Spleen (tissue), 11 donors: ENCODE data around the gene PLEKHM2. TPM values are rescaled to one million over a fixed set of nuclear protein-coding genes. Genes with fewer than 3 reads are reported as not detected.

Experiments
- DNase-seq: peaks from one replicate; pipeline ENCODE4 v3.0.0-alpha.2; 2020
- H3K27ac ChIP-seq, 8 donors: fragments of 200-600 bp; sonication (generic) in 7 of 8; 1 replicate in 4 of 8; 2 replicates in 4 of 8; pipeline versions ENCODE4 v1.5.0 to v1.8.0; 2016 to 2021; ENCODE audit warnings: inconsistent platforms in 4 of 8, mild to moderate bottlenecking in 4 of 8, moderate library complexity in 1 of 8
- H3K27me3 ChIP-seq, 7 donors: fragments of 200-600 bp; sonication (generic) in 6 of 7; replicated peaks in 1 of 7; 1 replicate in 4 of 7; 2 replicates in 3 of 7; pipeline versions ENCODE4 v1.5.0 to v1.8.0; 2016 to 2021; ENCODE audit warnings: inconsistent platforms in 3 of 7, mild to moderate bottlenecking in 1 of 7
- H3K36me3 ChIP-seq, 6 donors: fragments of 200-600 bp; sonication (generic) in 5 of 6; 1 replicate in 4 of 6; 2 replicates in 2 of 6; pipeline versions ENCODE4 v1.5.0 to v1.8.0; 2016 to 2021; ENCODE audit warnings: inconsistent platforms in 2 of 6
- H3K4me1 ChIP-seq, 6 donors: fragments of 200-600 bp; sonication (generic) in 5 of 6; 1 replicate in 3 of 6; 2 replicates in 3 of 6; pipeline versions ENCODE4 v1.5.0 to v1.8.0; 2016 to 2021; ENCODE audit warnings: inconsistent platforms in 3 of 6
- H3K4me3 ChIP-seq, 8 donors: fragments of 200-600 bp; sonication (generic) in 7 of 8; 1 replicate in 4 of 8; 2 replicates in 4 of 8; pipeline versions ENCODE4 v1.5.0 to v1.8.0; 2016 to 2021; ENCODE audit warnings: inconsistent platforms in 4 of 8, mild to moderate bottlenecking in 4 of 8, moderate library complexity in 2 of 8
- H3K9me3 ChIP-seq, 8 donors: fragments of 200-600 bp; sonication (generic) in 7 of 8; 1 replicate in 4 of 8; 2 replicates in 4 of 8; pipeline versions ENCODE4 v1.5.0 to v1.8.0; 2016 to 2021; ENCODE audit warnings: inconsistent platforms in 4 of 8
- CTCF ChIP-seq, 11 experiments: fragments of 200-600 bp in 7 of 11; fragments of 450-650 bp in 4 of 11; sonication (generic) in 4 of 11; IDR thresholded peaks in 8 of 11; conservative IDR thresholded peaks in 3 of 11; 1 replicate in 7 of 11; 2 replicates in 4 of 11; pipeline versions ENCODE4 v1.4.0 to v1.8.0; 2016 to 2021; ENCODE audit warnings: antibody characterized with exemption in 11 of 11, inconsistent platforms in 4 of 11, mild to moderate bottlenecking in 1 of 11
- POLR2A ChIP-seq, 3 donors: fragments of 450-650 bp; IDR thresholded peaks; one replicate each; pipeline ENCODE4 v1.5.1; 2017; ENCODE audit warnings: antibody characterized with exemption in 3 of 3, mild to moderate bottlenecking in 1 of 3
- POLR2AphosphoS5 ChIP-seq, 3 donors: sonication (generic); formaldehyde crosslinking; IDR thresholded peaks; one replicate each; pipeline ENCODE4 v1.5.1; 2017; ENCODE audit warnings: antibody characterized with exemption in 3 of 3
- WGBS, 5 donors: extraction: QIAGEN DNeasy Blood & Tissue Kit in 3 of 5; methylation state at CpG; one replicate each; pipeline versions ENCODE4 v1.1.5 to v1.1.7; 2013 to 2018; 5-methylcytosine and 5-hydroxymethylcytosine counted together
- intact Hi-C: fragments of 100-400 bp; cut with DNase I; formaldehyde crosslinking; loops from one replicate; pipeline ENCODE4 v1.15.0; 2023; ENCODE audit warnings: low total_unique reads
- polyA plus RNA-seq, 3 donors: library from polyadenylated mRNA; stranded (reverse); fragments of 200-250 nt; gene quantifications; one replicate each; pipeline ENCODE4 v1.2.1, GENCODE V29; 2013
- total RNA-seq, 7 donors: library from RNA; depleted of rRNA in 3 of 7; stranded (reverse); fragments of >200 nt in 3 of 7; fragmentation: NEBNext Ultra II Directional in 4 of 7; extraction: Animal tissue kit (Norgen Biotek cat#: 25700) in 4 of 7; gene quantifications; one replicate each; pipeline versions ENCODE4 v1.1.0 to v1.2.1, GENCODE V29; 2016 to 2021
- donor health status: healthy with polysubstance abuse.
- donor health status: DM: no; HTN: no; CAD: no; lungs with moderate emphysema.
- donor health status: DM: no; HTN: no; CAD: no.
- donor health status: Bipolar disorder and iron deficiency.
- donor health status: healthy.
- donor health status: DM: no; HTN: no; CAD: no.
- donor health status: DM: yes; HTN: yes; CAD: no.

Gene PLEKHM2
- total and polyA plus RNA-seq, 10 donors = 25.9 to 96.0 (median 60.6) TPM

GRCh38 chr1:15728937-15729657, 45.0 kb downstream of the PLEKHM2 start:
- peak; percentile 23 to 69 (median 67) for TF ChIP-seq POLR2AphosphoS5 (IDR thresholded peaks at IDR 0.05)
- TF ChIP-seq POLR2A (IDR thresholded peaks at IDR 0.05) = no peak
- no peak for TF ChIP-seq CTCF (IDR thresholded peaks at IDR 0.05 in 8 of 11, conservative IDR thresholded peaks at IDR 0.05 in 3 of 11)
- intact Hi-C loops = no loop called here
- no peaks in the 10 kb centered on the region for H3K27me3 ChIP-seq
- DNase-seq = no peak
- 64 to 82% (median 73%) methylated on average over 19 to 22 of the region's 22 CpGs for WGBS, 5 donors
- H3K9me3 ChIP-seq = no peaks in the 10 kb centered on the region
- no peak overlapping the region for H3K4me3 ChIP-seq
- peak overlapping the region in 5 of 8 donors; percentile 25 to 59 (median 43) for H3K27ac ChIP-seq
- H3K4me1 ChIP-seq = peaks cover 0 to 21% (median 10%) of the 10 kb centered on the region in 6 donors
- peaks cover 8 to 100% (median 92%) of the 10 kb centered on the region in 6 donors for H3K36me3 ChIP-seq

- TF ChIP-seq CTCF (IDR thresholded peaks at IDR 0.05 in 8 of 11, conservative IDR thresholded peaks at IDR 0.05 in 3 of 11) = no peak
- TF ChIP-seq POLR2AphosphoS5 (IDR thresholded peaks at IDR 0.05) = peak in 1 of 3 donors; percentile 38
- Histone ChIP-seq H3K4me1 (peaks cover 0 to 26% (median 10%) of the 10 kb centered on the region in 6 donors), H3K4me3 (no peak overlapping the region), H3K27ac (no peak overlapping the region), H3K9me3 (no peaks in the 10 kb centered on the region), H3K27me3 (no peaks in the 10 kb centered on the region), H3K36me3 (peaks cover 8 to 100% (median 96%) of the 10 kb centered on the region in 6 donors)
- WGBS, 5 donors = 93 to 100% (median 95%) methylated on average over 3 to 16 of the region's 16 CpGs
- intact Hi-C loops = no loop called here
- no peak for DNase-seq
These were observed 46.3 kb downstream of the PLEKHM2 start for GRCh38 chr1:15730423-15730822.

GRCh38 chr1:15730936-15731335, 46.8 kb downstream of the PLEKHM2 start:
- WGBS, 5 donors = 93 to 96% (median 94%) methylated on average over 8 to 16 of the region's 16 CpGs
- intact Hi-C loops = no loop called here
- H3K4me3 ChIP-seq = no peak overlapping the region
- H3K27ac ChIP-seq = no peak overlapping the region
- TF ChIP-seq POLR2AphosphoS5 (IDR thresholded peaks at IDR 0.05) = peak in 1 of 3 donors; percentile 38
- TF ChIP-seq CTCF (IDR thresholded peaks at IDR 0.05 in 8 of 11, conservative IDR thresholded peaks at IDR 0.05 in 3 of 11) = no peak
- no peak for TF ChIP-seq POLR2A (IDR thresholded peaks at IDR 0.05)
- no peaks in the 10 kb centered on the region for H3K27me3 ChIP-seq
- no peaks in the 10 kb centered on the region for H3K9me3 ChIP-seq
- no peak for DNase-seq
- peaks cover 8 to 97% (median 91%) of the 10 kb centered on the region in 6 donors for H3K36me3 ChIP-seq
- H3K4me1 ChIP-seq = peaks cover 0 to 26% (median 10%) of the 10 kb centered on the region in 6 donors
